ENCODE measurements around the gene OR1L8.
"Not testable (repeated sequence)": the region's sequence is repeated elsewhere in the genome, so short reads cannot be mapped to it uniquely, and the experiment has no call there.

The OR1L8 gene, protein sequence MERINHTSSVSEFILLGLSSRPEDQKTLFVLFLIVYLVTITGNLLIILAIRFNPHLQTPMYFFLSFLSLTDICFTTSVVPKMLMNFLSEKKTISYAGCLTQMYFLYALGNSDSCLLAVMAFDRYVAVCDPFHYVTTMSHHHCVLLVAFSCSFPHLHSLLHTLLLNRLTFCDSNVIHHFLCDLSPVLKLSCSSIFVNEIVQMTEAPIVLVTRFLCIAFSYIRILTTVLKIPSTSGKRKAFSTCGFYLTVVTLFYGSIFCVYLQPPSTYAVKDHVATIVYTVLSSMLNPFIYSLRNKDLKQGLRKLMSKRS

DNA sequence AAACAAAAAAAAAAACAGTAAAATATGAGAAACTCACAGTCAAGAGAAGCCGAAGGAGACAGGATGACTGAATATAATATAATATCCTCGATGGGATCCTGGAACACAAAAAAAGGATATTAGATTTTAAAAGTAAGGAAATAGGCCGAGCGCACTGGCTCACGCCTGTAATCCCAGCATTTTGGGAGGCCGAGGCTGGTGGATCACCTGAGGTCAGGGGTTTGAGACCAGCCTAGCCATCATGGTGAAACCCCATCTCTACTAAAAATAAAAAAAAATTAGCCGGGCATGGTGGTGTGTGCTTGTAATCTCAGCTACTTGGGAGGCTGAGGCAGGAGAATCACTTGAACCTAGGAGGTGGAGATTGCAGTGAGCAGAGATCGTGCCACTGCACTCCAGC, at the start of gene OR1L8:
OR1L8 (minus strand) TSS at position 101 of the 400 bp plus-strand sequence. CDS start 14,907 bp downstream, outside the sequence.
- in situ Hi-C loops (cut with MboI; ENCODE audit: low sequenced_read_pairs) = not testable (repeated sequence)

DNA sequence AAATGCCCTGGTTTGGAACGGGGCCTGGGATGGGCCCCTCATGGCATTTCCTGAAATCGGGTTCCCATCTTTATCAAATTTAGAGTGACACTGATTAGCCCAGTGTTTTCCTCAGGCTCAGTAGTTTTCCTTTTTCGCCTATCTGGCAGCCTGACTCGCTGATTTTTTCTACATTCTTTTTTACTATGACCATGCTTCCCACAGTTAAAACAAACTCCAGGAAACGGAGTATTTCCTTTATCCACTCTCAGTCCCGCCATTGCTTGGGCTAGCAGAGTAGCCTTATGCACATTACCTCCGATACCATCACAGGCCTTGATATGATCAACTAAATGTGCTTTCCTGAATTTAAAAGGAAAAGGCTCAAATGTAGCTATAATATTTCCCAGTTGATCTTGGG, 36.8 kb upstream of the OR1L8 start:
- in situ Hi-C loops (cut with MboI; ENCODE audit: low sequenced_read_pairs) = no loop called here

DNA sequence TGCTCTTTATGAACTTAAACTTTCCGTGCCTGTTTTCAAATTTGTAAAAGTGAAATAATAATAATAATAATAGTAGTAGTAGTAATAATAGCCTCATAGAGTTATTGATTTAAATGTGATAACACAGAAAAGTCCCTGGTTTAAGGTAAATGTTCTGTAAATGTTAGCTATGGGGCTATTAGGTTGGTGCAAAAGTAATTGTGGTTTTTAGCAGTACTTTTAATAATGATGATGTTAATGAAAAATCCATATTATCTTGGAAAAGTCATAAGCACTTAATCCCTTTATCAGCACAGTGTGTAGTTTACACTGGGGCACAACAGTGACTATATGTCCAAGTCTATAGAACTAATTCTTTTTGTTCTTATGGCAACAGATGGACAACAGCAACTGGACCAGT, 31.2 kb upstream of the OR1L8 start, which contains the start of gene OR1Q1:
OR1Q1 (plus strand) TSS at position 377 of the 400 bp plus-strand sequence; CDS start at position 377, 0 bp downstream.
- in situ Hi-C loops (cut with MboI; ENCODE audit: low sequenced_read_pairs) = no loop called here

DNA sequence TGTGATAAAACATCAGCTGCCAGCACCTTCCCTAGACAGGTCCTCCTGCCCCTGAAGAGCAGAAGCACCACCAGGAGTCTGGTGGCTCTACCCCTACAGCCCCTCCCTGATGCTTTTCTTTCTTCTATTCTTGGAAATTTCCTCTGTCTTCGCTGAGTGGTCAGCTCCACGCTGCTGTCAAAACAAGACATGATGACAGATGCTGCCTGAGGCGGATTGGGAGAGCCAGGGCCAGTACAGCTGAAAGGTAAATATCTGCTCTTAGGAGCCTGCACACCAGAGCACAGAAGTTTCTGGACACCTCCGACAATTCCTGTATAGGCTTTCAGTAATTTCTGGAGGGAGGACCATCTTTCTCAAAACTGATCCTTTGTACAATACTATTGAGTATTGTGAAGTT, 26.6 kb upstream of the OR1L8 start:
- in situ Hi-C loops (cut with MboI; ENCODE audit: low sequenced_read_pairs) = no loop called here

DNA sequence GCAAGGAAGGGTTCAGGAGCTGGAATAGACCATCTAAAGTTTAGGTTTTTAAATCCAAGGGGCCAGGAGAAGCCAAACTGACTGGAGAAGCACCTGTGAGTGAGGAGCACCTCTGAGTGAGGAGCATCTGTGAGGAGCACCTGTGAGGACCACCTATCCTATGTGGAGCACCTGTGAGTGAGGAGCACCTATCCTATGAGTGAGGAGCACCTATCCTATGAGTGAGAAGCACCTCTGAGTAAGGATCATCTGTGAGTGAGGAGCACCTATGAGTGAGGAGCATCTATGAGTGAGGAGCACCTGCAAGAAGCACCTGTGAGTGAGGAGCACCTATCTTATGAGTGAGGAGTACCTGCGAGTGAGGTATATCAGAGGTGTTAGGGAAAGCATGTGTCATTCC, 23.4 kb upstream of the OR1L8 start:
- in situ Hi-C loops (cut with MboI; ENCODE audit: low sequenced_read_pairs) = no loop called here

DNA sequence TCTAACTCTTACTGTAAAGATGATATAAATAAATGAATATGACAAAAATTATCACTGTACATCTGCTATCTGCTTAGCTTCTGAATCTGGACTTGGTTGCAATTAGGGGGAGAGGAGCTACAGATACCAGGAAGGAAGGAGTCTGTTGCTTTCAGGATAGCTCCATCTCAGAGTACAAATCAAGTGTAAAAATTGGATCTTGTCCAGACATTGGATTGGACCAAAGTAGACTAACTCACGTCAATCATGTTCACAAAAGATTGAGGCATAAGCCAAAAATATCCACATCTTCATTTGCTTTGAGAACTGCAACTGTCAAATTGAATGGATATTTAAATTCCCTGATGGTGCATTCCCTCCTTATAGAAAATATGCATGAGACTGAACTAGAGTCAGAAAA, 22.5 kb upstream of the OR1L8 start:
- in situ Hi-C loops (cut with MboI; ENCODE audit: low sequenced_read_pairs) = no loop called here

DNA sequence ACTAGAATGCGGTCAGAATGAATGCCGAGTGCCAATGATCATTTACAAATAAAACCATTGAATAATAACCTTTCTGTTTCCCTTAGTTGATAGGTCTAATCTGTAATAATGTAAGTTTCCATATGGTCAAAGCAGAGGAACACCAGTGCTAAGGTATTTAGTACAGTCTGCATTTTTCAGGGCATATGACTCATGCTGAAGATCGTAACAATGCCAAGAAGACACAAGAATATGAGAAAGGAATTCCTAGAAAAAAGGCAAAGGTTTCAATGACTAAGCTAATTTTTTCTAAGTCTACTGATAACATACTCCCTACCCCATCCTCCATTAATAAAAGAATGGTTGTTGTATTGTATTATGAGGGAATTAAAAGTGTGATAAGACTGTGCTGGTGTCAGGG, 2.8 kb downstream of the OR1L8 start:
- in situ Hi-C loops (cut with MboI; ENCODE audit: low sequenced_read_pairs) = no loop called here

DNA sequence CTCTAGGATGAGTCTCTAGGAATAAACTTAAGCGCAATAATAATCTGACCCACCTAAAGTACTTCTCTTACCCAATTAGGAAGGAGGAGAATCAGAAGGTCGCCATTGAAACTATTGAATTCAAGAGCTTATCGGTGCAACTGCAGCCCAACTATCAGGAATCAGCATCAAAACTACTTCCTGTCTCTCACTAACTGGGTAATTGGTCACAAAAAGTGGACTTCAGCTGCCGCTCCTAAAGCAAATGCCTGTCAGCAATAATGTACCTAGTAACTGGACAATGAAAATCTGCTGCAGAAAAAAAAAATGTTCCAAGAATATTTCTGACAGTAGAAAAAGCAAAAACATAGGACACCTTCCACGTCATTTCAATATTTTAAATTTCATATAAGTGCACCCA, 3.3 kb downstream of the OR1L8 start:
- in situ Hi-C loops (cut with MboI; ENCODE audit: low sequenced_read_pairs) = no loop called here

DNA sequence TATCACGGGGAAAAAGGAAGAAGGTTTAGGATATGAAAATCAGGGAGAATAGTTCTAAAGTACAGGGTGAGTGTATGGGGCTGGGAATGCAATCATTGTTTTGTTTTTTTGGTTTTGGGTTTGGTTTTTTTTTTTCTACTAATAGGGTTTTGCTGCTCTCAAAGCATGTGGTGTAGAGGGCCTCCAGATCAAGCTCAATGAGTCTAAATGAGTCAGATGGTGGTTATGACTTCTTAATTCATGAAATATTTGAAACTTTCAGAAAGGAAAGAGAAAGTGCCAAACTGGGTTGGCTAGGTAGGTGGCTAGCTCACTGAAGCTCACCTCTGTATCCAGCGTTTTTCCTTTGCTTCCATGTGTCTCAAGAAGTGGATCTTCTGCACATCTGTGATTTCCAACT, 10.7 kb downstream of the OR1L8 start:
- in situ Hi-C loops (cut with MboI; ENCODE audit: low sequenced_read_pairs) = no loop called here

DNA sequence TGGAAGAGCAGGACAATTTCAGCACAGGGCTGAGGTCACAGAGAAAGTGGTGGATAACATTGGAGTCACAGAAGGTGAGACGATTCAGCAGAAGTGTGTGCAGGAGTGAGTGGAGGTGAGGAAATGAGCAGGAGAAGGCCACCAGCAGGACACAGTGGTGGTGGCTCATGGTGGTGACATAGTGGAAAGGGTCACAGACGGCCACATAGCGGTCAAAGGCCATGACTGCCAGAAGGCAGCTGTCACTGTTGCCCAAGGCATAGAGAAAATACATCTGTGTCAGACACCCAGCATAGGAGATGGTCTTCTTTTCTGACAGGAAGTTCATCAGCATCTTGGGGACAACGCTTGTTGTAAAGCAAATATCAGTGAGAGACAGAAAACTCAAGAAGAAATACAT, 15.3 kb downstream of the OR1L8 start:
- in situ Hi-C loops (cut with MboI; ENCODE audit: low sequenced_read_pairs) = no loop called here

DNA sequence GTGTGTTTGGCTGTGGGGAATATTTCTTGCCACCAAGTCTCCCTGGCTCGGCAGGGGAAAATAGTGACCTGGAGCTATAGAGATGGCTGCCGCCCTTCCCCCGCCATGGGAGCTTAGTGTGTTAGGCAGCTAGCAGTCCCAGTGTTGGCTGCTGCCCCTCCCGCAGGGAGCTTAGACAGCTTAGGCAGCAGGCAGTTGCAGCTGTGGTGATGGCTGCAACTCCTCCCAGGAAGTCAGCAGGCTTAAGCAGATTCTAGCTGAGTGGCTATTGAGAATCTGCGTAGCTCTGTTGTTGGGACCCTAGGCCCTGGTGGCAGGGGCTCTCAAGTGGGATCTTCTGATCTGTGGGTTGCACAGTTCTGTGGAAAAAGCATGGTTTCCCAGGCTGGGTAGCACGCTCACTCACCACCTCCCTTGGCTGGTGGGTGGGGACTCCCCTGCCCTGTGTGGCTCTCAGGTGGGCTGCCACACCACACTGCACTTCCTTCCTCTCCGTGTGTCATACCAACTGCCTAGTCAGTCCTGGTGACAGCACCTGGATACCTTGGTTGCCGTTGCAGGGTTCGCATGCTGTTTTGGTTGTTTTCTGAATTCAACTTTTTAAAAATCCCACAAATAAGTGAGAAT, 20.9 kb downstream of the OR1L8 start:
- in situ Hi-C loops (cut with MboI; ENCODE audit: low sequenced_read_pairs) = no loop called here

DNA sequence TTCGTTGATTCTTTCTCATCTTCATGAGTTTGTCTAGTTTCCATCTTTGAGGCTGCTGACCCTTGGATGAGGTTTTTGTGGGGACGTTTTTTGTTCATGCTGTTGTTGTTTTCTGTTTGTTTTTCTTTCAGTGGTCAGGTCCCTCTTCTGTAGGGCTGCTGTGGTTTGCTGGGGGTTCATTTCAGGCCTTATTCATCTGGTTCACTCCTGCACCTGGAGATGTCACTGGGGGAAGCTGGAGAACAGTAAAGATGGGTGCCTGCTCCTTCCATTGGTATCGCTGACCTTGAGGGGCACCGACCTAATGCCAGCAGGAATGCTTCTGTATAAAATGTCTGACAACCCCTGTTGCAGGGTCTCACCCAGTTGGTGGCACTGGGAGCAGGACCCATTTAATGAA, 21.7 kb downstream of the OR1L8 start:
- in situ Hi-C loops (cut with MboI; ENCODE audit: low sequenced_read_pairs) = no loop called here

DNA sequence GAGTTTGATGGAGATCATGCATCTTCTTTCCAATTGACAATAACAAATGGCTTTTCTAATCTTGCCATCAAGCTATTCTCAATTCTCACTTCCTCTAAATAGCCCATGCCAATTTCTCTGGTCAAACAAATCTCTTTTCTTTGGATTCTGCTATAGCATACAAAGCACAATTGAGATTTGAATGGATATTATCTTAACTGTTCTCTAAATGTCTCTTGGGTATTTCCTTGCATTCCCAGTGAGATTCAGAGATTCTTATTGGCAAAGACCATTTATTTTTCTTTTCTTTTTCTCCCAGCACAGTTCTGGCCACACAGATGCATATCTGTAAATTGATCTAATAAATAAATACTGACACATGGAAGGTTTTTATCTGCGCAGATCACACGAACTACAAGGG, 30.4 kb downstream of the OR1L8 start, which contains the start of gene OR1N2:
OR1N2 (plus strand) TSS at position 301 of the 400 bp plus-strand sequence. CDS start 100 bp downstream, outside the sequence.
- in situ Hi-C loops (cut with MboI; ENCODE audit: low sequenced_read_pairs) = no loop called here

DNA sequence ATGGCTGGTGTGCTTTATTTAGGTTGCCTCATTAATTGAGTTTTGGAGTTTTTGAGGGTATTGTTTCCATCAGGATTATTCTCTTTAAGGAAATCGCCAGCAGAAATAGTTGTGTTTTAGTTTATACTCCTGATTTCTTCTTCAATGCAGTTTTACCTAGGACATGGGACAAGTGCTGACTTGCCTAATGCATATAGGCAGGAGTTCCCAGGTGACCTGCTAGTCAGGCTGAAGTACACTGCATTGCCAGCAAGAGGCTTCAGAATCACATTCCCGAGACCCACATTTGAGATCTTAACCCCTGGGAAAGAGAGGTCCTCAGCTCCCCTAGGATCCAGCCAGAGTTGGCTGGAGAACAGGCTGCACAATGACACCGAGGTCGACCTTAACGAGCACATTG, 31.8 kb downstream of the OR1L8 start:
- in situ Hi-C loops (cut with MboI; ENCODE audit: low sequenced_read_pairs) = no loop called here

DNA sequence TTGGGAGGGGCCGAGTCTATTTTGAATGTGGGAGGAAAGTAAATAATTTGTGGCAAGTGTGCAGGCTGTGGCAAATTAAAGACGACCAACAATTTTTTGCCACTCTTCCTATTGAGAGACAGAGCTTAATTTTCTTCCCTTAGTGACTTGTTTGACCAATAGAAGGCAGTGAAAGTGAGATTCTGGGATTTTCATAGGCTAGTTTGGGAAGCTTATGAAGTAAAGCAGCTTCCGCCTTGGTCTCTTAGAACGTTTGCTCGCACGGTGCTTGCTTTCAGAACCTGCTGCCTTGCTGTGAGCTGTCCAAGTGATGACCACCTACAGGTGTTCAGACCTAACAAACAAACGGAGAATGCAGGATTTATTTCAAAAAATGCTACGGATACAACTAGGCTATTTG, 37.0 kb downstream of the OR1L8 start:
- in situ Hi-C loops (cut with MboI; ENCODE audit: low sequenced_read_pairs) = no loop called here

DNA sequence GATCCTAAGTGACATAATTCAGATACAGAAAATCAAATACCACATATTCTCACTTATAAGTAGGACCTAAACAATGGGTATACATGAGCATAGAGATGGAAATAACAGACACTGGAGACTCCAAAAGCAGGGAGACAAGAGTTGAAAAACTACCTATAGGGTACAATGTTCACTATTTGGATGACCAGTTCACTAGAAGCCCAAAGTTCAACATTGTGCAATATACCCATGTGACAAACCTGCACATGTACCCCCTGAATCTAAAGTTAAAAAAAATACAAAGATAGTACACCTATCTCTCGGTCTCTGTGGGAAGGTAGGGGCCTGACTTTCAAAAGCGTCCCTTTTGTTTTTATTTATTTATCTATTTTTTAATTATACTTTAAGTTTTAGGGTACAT, 44.4 kb downstream of the OR1L8 start:
- in situ Hi-C loops (cut with MboI; ENCODE audit: low sequenced_read_pairs) = no loop called here

DNA sequence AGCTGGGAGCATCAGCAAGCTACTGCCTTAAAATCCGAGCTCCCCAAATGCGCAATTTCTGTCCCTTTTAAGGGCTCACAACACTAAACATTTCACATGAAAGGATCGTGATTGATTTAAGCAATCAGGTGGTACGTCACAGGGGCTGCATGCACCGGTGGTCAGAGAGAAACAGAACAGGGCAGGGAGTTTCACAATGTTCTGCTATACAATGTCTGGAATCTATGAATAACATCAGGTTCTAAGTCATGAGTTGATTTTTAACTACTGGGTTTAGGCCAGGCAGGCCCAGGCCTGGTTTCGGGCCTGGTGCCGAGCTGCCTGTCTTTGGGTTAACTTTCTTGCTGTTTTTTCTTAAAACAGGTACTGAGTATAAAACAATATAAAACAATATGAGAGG, 46.1 kb downstream of the OR1L8 start:
- in situ Hi-C loops (cut with MboI; ENCODE audit: low sequenced_read_pairs) = not testable (repeated sequence)

DNA sequence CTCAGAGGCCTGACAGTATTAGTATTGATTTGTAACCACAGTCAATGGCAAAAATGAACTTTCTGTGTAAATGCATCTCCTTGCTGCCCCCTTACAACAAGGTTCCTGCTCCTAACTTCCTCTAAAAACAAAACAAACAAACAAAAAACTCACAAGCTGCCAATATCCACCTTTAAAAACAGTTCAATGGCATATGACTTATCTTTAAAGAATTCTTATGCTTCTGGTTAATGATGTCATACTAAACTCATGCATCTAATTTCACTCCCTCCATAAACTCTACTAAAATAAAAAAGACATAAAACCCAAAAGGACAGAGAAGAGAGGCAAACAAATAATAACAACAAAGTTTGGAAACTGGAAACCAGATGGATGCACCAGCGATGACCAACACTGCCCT, 47.0 kb downstream of the OR1L8 start:
- in situ Hi-C loops (cut with MboI; ENCODE audit: low sequenced_read_pairs) = no loop called here

DNA sequence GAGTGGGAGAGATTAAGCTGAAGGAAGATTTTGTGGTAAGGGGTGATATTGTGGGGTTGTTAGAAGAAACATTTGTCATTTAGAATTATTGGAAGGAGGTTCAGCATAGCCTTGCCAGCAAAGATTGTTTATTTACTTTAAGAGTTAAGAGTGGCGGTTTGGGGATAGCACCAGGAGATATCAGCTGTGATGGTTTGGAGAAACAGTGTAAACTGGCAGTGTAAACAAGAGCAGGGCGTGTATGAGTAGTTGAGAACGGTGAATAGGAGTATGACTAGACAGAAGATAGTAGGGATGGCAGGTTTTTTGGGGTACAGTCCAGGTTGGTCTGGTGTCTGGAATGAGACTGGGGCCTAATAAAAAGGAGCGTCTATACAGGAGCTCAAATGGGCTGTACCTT, 52.0 kb downstream of the OR1L8 start:
- in situ Hi-C loops (cut with MboI; ENCODE audit: low sequenced_read_pairs) = not testable (repeated sequence)

DNA sequence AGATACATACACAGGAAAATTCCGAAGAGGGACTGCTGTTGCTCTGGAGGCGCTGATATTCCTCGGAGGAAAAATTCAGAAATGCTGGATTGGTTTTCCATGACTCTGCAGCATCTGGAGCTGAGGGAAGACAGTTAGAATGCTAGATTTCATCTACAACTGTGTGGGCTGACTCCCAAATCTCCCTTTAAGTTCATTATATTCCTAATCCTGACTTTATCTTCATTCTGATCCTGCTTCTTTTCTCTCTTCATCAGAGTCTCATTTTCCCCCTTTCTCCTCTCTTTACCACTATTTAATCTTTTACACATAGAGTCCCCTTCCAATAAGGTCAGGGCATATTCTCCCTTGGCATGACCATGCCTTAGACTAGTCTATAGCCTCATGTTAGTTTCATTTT, 56.0 kb downstream of the OR1L8 start, which contains the start of gene OR1N1:
OR1N1 (minus strand) TSS at position 101 of the 400 bp plus-strand sequence; CDS start at position 101, 0 bp downstream.
- in situ Hi-C loops (cut with MboI; ENCODE audit: low sequenced_read_pairs) = no loop called here

DNA sequence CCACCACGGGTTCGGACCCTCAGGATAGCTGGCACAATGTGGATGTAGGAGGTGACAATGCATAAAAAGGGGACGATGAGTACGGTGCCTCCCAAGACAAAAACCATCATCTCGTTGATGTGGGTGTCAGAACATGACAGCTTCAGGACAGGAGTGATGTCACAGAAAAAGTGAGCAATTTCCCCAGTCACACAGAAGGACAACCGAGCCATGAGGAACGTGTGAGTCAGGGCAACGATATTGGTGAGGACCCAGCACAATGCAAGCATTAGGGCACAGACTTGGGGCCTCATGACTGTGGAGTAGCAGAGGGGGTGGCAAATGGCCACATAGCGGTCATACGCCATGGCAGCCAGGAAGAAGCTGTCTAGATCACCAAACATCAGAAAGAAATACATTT, 56.6 kb downstream of the OR1L8 start:
- in situ Hi-C loops (cut with MboI; ENCODE audit: low sequenced_read_pairs) = no loop called here

DNA sequence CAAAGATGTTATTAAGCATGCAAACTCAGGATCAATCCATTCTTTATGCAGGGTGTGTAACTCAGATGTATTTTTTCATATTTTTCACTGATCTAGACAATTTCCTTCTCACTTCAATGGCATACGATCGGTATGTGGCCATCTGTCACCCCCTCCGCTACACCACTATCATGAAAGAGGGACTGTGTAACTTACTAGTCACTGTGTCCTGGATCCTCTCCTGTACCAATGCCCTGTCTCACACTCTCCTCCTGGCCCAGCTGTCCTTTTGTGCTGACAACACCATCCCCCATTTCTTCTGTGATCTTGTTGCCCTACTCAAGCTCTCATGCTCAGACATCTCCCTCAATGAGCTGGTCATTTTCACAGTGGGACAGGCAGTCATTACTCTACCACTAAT, 63.8 kb downstream of the OR1L8 start:
- in situ Hi-C loops (cut with MboI; ENCODE audit: low sequenced_read_pairs) = no loop called here

Data from HL-60/S4 treated with retinoic acid at 250 ng/mL for 4 days and 3 days (cell line).